PFSK-1 (cell line): ENCODE results near the gene PPTC7.

ENCODE experiments used
- FOXP2 ChIP-seq: optimal IDR thresholded peaks from 2 replicates; pipeline ENCODE3; 2011; ENCODE audit warnings: borderline replicate concordance, control low read depth, inconsistent platforms; ENCODE audit not compliant: insufficient read depth; ENCODE audit errors: extremely low read length, extremely low read depth
- POLR2AphosphoS5 ChIP-seq: IDR thresholded peaks from 2 replicates; pipeline ENCODE4 v1.6.1; 2012; ENCODE audit warnings: low read depth, mild to moderate bottlenecking, control low read depth, low read length, moderate library complexity
- SIN3A ChIP-seq: IDR thresholded peaks from 2 replicates; pipeline ENCODE4 v1.6.1; 2012; ENCODE audit warnings: mild to moderate bottlenecking, low read length, moderate library complexity, borderline replicate concordance; ENCODE audit not compliant: insufficient read depth
- TAF1 ChIP-seq: IDR thresholded peaks from 2 replicates; pipeline ENCODE4 v1.6.1; 2012; ENCODE audit warnings: low read length, control low read depth, borderline replicate concordance; ENCODE audit not compliant: insufficient read depth
- TF ChIP-seq, protein P1 (sequence below), 2 experiments: IDR thresholded peaks; 2 replicates each; pipeline versions ENCODE4 v1.6.1 to v1.8.0; 2011 to 2012; ENCODE audit warnings: low read depth in 2 of 2, low read length in 2 of 2, control low read depth in 1 of 2, inconsistent platforms in 1 of 2, mild to moderate bottlenecking in 1 of 2, moderate library complexity in 1 of 2; ENCODE audit not compliant: insufficient read depth in 1 of 2

DNA sequence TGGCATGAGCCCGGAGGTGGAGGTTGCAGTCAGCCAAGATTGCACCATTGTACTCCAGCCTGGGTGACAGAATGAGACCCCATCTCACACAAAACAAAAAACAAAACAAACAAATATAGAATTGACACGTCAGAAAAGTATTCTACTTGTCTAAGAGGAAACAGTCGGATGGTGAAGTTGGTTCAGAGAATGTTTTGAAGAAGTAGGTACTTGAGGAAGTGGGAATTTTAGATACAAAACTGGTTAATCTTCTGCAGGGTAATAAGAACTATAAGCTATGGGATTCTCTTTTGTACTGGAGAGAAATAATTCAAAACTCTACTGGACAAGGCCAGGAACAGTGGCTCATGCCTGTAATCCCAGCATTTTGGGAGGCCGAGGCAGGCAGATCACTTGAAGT lies 16.2 kb upstream of the PPTC7 start:
- TF ChIP-seq, protein P1, sequence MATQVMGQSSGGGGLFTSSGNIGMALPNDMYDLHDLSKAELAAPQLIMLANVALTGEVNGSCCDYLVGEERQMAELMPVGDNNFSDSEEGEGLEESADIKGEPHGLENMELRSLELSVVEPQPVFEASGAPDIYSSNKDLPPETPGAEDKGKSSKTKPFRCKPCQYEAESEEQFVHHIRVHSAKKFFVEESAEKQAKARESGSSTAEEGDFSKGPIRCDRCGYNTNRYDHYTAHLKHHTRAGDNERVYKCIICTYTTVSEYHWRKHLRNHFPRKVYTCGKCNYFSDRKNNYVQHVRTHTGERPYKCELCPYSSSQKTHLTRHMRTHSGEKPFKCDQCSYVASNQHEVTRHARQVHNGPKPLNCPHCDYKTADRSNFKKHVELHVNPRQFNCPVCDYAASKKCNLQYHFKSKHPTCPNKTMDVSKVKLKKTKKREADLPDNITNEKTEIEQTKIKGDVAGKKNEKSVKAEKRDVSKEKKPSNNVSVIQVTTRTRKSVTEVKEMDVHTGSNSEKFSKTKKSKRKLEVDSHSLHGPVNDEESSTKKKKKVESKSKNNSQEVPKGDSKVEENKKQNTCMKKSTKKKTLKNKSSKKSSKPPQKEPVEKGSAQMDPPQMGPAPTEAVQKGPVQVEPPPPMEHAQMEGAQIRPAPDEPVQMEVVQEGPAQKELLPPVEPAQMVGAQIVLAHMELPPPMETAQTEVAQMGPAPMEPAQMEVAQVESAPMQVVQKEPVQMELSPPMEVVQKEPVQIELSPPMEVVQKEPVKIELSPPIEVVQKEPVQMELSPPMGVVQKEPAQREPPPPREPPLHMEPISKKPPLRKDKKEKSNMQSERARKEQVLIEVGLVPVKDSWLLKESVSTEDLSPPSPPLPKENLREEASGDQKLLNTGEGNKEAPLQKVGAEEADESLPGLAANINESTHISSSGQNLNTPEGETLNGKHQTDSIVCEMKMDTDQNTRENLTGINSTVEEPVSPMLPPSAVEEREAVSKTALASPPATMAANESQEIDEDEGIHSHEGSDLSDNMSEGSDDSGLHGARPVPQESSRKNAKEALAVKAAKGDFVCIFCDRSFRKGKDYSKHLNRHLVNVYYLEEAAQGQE (IDR thresholded peaks at IDR 0.05; ENCODE audit: insufficient read depth in 1 of 2, low read depth in 2 of 2, low read length in 2 of 2), result no peak
- TF ChIP-seq TAF1 (no peak), POLR2AphosphoS5 (no peak), FOXP2 (no peak), SIN3A (no peak)
